ENCODE data around the gene ABCD3. TPM values are rescaled to one million over a fixed set of nuclear protein-coding genes. Genes with fewer than 3 reads are reported as not detected.

Gene ABCD3
- total and polyA plus RNA-seq, 2 of the 13 experiments (the other 11 are each of a cell fraction or from before 2014, with no cell fraction given), result 27.5 to 166 TPM

DNA sequence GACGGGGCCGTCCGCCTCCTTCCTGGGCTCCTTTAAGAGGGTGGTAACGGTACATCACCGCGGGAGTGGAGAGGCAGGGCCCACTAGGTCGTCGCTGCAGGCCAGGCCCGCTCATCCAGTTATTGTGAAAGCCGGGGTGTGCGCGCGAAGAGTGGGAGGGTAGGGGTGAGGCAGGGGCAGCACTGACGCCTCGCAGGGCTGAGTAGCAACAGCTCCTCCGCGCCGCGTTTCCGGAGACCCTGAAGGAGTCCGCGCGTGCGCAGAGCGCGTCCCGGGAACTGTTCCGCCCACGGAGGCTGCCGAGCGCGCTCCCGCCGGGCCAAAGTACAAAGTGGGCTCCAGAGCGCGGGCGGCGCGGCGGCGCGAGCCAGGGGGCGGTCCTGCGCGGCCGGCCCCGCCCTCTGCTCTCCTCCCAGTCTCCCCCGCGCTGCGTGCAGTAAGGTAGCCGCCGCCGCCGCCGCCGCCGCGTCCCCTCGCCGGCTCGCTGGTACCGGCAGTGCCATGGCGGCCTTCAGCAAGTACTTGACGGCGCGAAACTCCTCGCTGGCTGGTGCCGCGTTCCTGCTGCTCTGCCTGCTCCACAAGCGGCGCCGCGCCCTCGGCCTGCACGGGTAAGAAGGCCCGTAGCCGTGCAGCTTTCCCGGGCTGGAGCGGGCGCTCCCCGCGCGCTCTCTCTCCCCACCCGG is at the start of gene ABCD3 (continued):
- TF ChIP-seq, protein P1, sequence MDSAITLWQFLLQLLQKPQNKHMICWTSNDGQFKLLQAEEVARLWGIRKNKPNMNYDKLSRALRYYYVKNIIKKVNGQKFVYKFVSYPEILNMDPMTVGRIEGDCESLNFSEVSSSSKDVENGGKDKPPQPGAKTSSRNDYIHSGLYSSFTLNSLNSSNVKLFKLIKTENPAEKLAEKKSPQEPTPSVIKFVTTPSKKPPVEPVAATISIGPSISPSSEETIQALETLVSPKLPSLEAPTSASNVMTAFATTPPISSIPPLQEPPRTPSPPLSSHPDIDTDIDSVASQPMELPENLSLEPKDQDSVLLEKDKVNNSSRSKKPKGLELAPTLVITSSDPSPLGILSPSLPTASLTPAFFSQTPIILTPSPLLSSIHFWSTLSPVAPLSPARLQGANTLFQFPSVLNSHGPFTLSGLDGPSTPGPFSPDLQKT (CRISPR knock-in tag; IDR thresholded peaks at IDR 0.05; ENCODE audit: borderline replicate concordance), result no peak
- TF ChIP-seq, protein P2, sequence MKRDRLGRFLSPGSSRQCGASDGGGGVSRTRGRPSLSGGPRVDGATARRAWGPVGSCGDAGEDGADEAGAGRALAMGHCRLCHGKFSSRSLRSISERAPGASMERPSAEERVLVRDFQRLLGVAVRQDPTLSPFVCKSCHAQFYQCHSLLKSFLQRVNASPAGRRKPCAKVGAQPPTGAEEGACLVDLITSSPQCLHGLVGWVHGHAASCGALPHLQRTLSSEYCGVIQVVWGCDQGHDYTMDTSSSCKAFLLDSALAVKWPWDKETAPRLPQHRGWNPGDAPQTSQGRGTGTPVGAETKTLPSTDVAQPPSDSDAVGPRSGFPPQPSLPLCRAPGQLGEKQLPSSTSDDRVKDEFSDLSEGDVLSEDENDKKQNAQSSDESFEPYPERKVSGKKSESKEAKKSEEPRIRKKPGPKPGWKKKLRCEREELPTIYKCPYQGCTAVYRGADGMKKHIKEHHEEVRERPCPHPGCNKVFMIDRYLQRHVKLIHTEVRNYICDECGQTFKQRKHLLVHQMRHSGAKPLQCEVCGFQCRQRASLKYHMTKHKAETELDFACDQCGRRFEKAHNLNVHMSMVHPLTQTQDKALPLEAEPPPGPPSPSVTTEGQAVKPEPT (CRISPR knock-in tag; IDR thresholded peaks at IDR 0.05; ENCODE audit: low read depth), result no peak
- no peak for TF ChIP-seq SOX6 (IDR thresholded peaks at IDR 0.05)
- peak; percentile 75 for TF ChIP-seq SOX6 (CRISPR knock-in tag; IDR thresholded peaks at IDR 0.05)
- no peak for TF ChIP-seq CBX1 (IDR thresholded peaks at IDR 0.05; ENCODE audit: low read depth)
- peak; percentile 93 for TF ChIP-seq SALL1 (CRISPR knock-in tag; IDR thresholded peaks at IDR 0.05)
- no peak for TF ChIP-seq ZFP36L1 (CRISPR knock-in tag; IDR thresholded peaks at IDR 0.05)
- peak; percentile 10; the same call in 1 of the 2 replicates for TF ChIP-seq NRL (CRISPR knock-in tag; IDR thresholded peaks at IDR 0.05; ENCODE audit: borderline replicate concordance)
- 0 out of 2 replicates have a peak, but pooled peaks have one; percentile 24 for TF ChIP-seq ZNF335 (CRISPR knock-in tag; IDR thresholded peaks at IDR 0.05)
- no peak for TF ChIP-seq ZNF382 (CRISPR knock-in tag; IDR thresholded peaks at IDR 0.05; ENCODE audit: borderline replicate concordance)
- TF ChIP-seq PAF1 (CRISPR knock-in tag; IDR thresholded peaks at IDR 0.05), result no peak
- TF ChIP-seq, protein P3, sequence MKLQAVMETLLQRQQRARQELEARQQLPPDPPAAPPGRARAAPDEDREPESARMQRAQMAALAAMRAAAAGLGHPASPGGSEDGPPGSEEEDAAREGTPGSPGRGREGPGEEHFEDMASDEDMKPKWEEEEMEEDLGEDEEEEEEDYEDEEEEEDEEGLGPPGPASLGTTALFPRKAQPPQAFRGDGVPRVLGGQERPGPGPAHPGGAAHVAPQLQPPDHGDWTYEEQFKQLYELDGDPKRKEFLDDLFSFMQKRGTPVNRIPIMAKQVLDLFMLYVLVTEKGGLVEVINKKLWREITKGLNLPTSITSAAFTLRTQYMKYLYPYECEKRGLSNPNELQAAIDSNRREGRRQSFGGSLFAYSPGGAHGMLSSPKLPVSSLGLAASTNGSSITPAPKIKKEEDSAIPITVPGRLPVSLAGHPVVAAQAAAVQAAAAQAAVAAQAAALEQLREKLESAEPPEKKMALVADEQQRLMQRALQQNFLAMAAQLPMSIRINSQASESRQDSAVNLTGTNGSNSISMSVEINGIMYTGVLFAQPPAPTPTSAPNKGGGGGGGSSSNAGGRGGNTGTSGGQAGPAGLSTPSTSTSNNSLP (IDR thresholded peaks at IDR 0.05; ENCODE audit: low read depth, low read length), result peak; percentile 44; the same call in 1 of the 2 replicates
- TF ChIP-seq, protein P4, sequence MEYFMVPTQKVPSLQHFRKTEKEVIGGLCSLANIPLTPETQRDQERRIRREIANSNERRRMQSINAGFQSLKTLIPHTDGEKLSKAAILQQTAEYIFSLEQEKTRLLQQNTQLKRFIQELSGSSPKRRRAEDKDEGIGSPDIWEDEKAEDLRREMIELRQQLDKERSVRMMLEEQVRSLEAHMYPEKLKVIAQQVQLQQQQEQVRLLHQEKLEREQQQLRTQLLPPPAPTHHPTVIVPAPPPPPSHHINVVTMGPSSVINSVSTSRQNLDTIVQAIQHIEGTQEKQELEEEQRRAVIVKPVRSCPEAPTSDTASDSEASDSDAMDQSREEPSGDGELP (IDR thresholded peaks at IDR 0.05; ENCODE audit: borderline replicate concordance, low read depth), result no peak
- TF ChIP-seq, protein P5, sequence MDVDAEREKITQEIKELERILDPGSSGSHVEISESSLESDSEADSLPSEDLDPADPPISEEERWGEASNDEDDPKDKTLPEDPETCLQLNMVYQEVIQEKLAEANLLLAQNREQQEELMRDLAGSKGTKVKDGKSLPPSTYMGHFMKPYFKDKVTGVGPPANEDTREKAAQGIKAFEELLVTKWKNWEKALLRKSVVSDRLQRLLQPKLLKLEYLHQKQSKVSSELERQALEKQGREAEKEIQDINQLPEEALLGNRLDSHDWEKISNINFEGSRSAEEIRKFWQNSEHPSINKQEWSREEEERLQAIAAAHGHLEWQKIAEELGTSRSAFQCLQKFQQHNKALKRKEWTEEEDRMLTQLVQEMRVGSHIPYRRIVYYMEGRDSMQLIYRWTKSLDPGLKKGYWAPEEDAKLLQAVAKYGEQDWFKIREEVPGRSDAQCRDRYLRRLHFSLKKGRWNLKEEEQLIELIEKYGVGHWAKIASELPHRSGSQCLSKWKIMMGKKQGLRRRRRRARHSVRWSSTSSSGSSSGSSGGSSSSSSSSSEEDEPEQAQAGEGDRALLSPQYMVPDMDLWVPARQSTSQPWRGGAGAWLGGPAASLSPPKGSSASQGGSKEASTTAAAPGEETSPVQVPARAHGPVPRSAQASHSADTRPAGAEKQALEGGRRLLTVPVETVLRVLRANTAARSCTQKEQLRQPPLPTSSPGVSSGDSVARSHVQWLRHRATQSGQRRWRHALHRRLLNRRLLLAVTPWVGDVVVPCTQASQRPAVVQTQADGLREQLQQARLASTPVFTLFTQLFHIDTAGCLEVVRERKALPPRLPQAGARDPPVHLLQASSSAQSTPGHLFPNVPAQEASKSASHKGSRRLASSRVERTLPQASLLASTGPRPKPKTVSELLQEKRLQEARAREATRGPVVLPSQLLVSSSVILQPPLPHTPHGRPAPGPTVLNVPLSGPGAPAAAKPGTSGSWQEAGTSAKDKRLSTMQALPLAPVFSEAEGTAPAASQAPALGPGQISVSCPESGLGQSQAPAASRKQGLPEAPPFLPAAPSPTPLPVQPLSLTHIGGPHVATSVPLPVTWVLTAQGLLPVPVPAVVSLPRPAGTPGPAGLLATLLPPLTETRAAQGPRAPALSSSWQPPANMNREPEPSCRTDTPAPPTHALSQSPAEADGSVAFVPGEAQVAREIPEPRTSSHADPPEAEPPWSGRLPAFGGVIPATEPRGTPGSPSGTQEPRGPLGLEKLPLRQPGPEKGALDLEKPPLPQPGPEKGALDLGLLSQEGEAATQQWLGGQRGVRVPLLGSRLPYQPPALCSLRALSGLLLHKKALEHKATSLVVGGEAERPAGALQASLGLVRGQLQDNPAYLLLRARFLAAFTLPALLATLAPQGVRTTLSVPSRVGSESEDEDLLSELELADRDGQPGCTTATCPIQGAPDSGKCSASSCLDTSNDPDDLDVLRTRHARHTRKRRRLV (CRISPR knock-in tag; IDR thresholded peaks at IDR 0.05), result peak; percentile 67; the same call in 1 of the 2 replicates
- no peak for TF ChIP-seq DNMT3B (CRISPR knock-in tag; conservative IDR thresholded peaks at IDR 0.05)
- no peak; the same call in none of the 2 replicates for TF ChIP-seq ZBTB7B (CRISPR knock-in tag; IDR thresholded peaks at IDR 0.05)
- no peak for TF ChIP-seq ZNF816 (CRISPR knock-in tag; IDR thresholded peaks at IDR 0.05; ENCODE audit: borderline replicate concordance)
- TF ChIP-seq ZNF790 (CRISPR knock-in tag; IDR thresholded peaks at IDR 0.05; ENCODE audit: borderline replicate concordance), result 0 out of 2 replicates have a peak, but pooled peaks have one; percentile 16

All from HepG2 (cell line).